HepG2 (cell line): ENCODE results near the gene SCP2. TPM values are rescaled to one million over a fixed set of nuclear protein-coding genes. Genes with fewer than 3 reads are reported as not detected.

Source experiments
- ARID4A ChIP-seq: sonication (generic); formaldehyde crosslinking; IDR thresholded peaks from 2 replicates; pipeline ENCODE4 v1.5.0; 2020; ENCODE audit warnings: mild to moderate bottlenecking, missing genetic modification reagents, borderline replicate concordance
- HDAC6 ChIP-seq: fragments of 200-600 bp; sonication (generic); IDR thresholded peaks from 2 replicates; pipeline ENCODE4 v1.7.0; 2017; ENCODE audit warnings: mild to moderate bottlenecking, antibody characterized with exemption, low read length, low read depth
- HNRNPLL ChIP-seq: fragments of 200-400 bp; formaldehyde crosslinking; IDR thresholded peaks from 2 replicates; pipeline ENCODE4 v1.6.1; 2017; ENCODE audit warnings: mild to moderate bottlenecking, low read depth, low read length; ENCODE audit not compliant: poor library complexity, severe bottlenecking
- MAFG ChIP-seq: sonication (generic); formaldehyde crosslinking; IDR thresholded peaks from 2 replicates; pipeline ENCODE4 v1.5.1; 2020; ENCODE audit warnings: mild to moderate bottlenecking, missing genetic modification reagents
- MIXL1 ChIP-seq: IDR thresholded peaks from 2 replicates; pipeline ENCODE4 v1.6.1; 2016
- NFE2L1 ChIP-seq: sonication (generic); formaldehyde crosslinking; IDR thresholded peaks from 2 replicates; pipeline ENCODE4 v1.4.0; 2020; ENCODE audit warnings: missing genetic modification reagents, mild to moderate bottlenecking, borderline replicate concordance
- RAD21 ChIP-seq: fragments of 450-650 bp; formaldehyde crosslinking; IDR thresholded peaks from 2 replicates; pipeline ENCODE4 v1.5.0; 2020; ENCODE audit warnings: mild to moderate bottlenecking
- SAP130 ChIP-seq: IDR thresholded peaks from 2 replicates; pipeline ENCODE4 v1.6.1; 2016; ENCODE audit warnings: low read depth
- ZBTB7A ChIP-seq: sonication (generic); formaldehyde crosslinking; IDR thresholded peaks from 2 replicates; pipeline ENCODE4 v1.8.0; 2022; ENCODE audit warnings: mild to moderate bottlenecking, missing genetic modification reagents
- ZFP82 ChIP-seq: sonication (generic); formaldehyde crosslinking; IDR thresholded peaks from 2 replicates; pipeline ENCODE4 v1.5.1; 2020; ENCODE audit warnings: mild to moderate bottlenecking, missing genetic modification reagents, borderline replicate concordance
- ZNF251 ChIP-seq: sonication (generic); formaldehyde crosslinking; IDR thresholded peaks from 2 replicates; pipeline ENCODE4 v1.9.0; 2021; ENCODE audit warnings: mild to moderate bottlenecking, missing genetic modification reagents
- ZNF460 ChIP-seq: sonication (generic); formaldehyde crosslinking; IDR thresholded peaks from 2 replicates; pipeline ENCODE4 v1.5.1; 2020; ENCODE audit warnings: missing genetic modification reagents, mild to moderate bottlenecking, borderline replicate concordance
- ZNF501 ChIP-seq: sonication (generic); formaldehyde crosslinking; IDR thresholded peaks from 2 replicates; pipeline ENCODE4 v1.5.1; 2020; ENCODE audit warnings: mild to moderate bottlenecking, moderate library complexity, missing genetic modification reagents
- ZNF557 ChIP-seq: sonication (generic); formaldehyde crosslinking; IDR thresholded peaks from 2 replicates; pipeline ENCODE4 v1.4.0; 2020; ENCODE audit warnings: missing genetic modification reagents
- ZNF850 ChIP-seq: sonication (generic); formaldehyde crosslinking; conservative IDR thresholded peaks from 2 replicates; pipeline ENCODE4 v1.9.0; 2021; ENCODE audit warnings: mild to moderate bottlenecking, missing genetic modification reagents
- ZSCAN20 ChIP-seq: sonication (generic); formaldehyde crosslinking; IDR thresholded peaks from 2 replicates; pipeline ENCODE4 v1.4.0; 2020; ENCODE audit warnings: missing genetic modification reagents, mild to moderate bottlenecking, borderline replicate concordance
- polyA plus RNA-seq, 8 experiments: library from polyadenylated mRNA; depleted of rRNA in 3 of 8; stranded (reverse) in 7 of 8; unstranded in 1 of 8; fragments of >200 nt; fragmentation: Illumina TruSeq in 4 of 8; extraction: Trizol in 4 of 8; gene quantifications; 2 replicates each; pipeline versions ENCODE4 v1.2.1 to v1.2.3, GENCODE V29; 2011 to 2016; ENCODE audit warnings: low read depth in 4 of 8, missing spikeins in 1 of 8, mixed read lengths in 1 of 8; ENCODE audit not compliant: insufficient read depth in 1 of 8
- total RNA-seq, 5 experiments: library from RNA; depleted of rRNA; stranded (reverse); fragments of >200 nt; fragmentation: Illumina TruSeq; extraction: Trizol; gene quantifications; 2 replicates each; pipeline ENCODE4 v1.2.3, GENCODE V29; 2016; ENCODE audit warnings: low read depth in 1 of 5
- TF ChIP-seq, protein P1 (sequence below): sonication (generic); formaldehyde crosslinking; IDR thresholded peaks from 2 replicates; pipeline ENCODE4 v1.5.0; 2020; ENCODE audit warnings: mild to moderate bottlenecking, missing genetic modification reagents, borderline replicate concordance

SCP2 gene
- total and polyA plus RNA-seq, 2 of the 13 experiments (the other 11 are each of a cell fraction or from before 2014, with no cell fraction given) = 59.0 to 133 TPM

DNA sequence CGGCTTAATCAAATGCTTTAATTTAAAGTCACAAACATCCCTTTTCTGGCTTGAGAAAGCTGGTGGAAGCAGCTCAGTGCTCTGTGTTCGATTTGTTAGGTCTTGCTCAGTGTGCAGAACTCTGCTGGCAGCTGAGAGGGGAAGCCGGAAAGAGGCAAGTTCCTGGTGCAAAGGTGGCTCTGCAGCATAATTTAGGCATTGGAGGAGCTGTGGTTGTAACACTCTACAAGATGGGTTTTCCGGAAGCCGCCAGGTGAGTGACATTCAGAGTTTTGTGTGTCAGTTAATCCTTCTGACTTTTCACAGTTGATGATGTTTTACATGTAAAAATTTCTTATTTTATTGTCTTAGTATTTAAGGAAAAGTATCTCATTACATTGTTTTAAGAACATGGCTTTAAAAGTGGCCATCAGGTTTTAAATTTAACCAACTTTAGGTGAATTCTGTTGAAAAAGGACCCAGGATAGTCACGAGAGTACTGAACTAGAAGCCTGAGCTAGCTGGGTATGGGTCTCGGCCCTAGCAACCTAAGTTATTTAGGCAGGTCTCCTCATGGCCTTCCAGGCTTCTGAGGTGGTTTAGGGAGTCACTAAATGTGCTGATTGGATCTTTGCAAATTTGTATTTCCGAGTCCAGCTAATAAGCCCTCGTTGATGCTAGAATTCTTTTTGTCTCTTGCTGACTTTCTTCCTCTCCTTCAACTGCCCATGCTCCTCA lies 87.9 kb downstream of the SCP2 start (continued):
- TF ChIP-seq ZFP82 (no peak), RAD21 (CRISPR knock-in tag) (no peak; the same call in 1 of the 2 replicates), ZNF251 (CRISPR knock-in tag) (no peak), HNRNPLL (no peak), ZNF557 (CRISPR knock-in tag) (no peak), MAFG (no peak), ZNF850 (CRISPR knock-in tag) (no peak), SAP130 (CRISPR knock-in tag) (peak; percentile 98), ZBTB7A (no peak), ARID4A (CRISPR knock-in tag) (peak; percentile 82; the same call in 1 of the 2 replicates), ZSCAN20 (CRISPR knock-in tag) (no peak), MIXL1 (CRISPR knock-in tag) (peak; percentile 71), ZNF501 (CRISPR knock-in tag) (peak; percentile 70; the same call in 1 of the 2 replicates), ZNF460 (CRISPR knock-in tag) (no peak), HDAC6 (no peak), NFE2L1 (CRISPR knock-in tag) (no peak)
- TF ChIP-seq, protein P1, sequence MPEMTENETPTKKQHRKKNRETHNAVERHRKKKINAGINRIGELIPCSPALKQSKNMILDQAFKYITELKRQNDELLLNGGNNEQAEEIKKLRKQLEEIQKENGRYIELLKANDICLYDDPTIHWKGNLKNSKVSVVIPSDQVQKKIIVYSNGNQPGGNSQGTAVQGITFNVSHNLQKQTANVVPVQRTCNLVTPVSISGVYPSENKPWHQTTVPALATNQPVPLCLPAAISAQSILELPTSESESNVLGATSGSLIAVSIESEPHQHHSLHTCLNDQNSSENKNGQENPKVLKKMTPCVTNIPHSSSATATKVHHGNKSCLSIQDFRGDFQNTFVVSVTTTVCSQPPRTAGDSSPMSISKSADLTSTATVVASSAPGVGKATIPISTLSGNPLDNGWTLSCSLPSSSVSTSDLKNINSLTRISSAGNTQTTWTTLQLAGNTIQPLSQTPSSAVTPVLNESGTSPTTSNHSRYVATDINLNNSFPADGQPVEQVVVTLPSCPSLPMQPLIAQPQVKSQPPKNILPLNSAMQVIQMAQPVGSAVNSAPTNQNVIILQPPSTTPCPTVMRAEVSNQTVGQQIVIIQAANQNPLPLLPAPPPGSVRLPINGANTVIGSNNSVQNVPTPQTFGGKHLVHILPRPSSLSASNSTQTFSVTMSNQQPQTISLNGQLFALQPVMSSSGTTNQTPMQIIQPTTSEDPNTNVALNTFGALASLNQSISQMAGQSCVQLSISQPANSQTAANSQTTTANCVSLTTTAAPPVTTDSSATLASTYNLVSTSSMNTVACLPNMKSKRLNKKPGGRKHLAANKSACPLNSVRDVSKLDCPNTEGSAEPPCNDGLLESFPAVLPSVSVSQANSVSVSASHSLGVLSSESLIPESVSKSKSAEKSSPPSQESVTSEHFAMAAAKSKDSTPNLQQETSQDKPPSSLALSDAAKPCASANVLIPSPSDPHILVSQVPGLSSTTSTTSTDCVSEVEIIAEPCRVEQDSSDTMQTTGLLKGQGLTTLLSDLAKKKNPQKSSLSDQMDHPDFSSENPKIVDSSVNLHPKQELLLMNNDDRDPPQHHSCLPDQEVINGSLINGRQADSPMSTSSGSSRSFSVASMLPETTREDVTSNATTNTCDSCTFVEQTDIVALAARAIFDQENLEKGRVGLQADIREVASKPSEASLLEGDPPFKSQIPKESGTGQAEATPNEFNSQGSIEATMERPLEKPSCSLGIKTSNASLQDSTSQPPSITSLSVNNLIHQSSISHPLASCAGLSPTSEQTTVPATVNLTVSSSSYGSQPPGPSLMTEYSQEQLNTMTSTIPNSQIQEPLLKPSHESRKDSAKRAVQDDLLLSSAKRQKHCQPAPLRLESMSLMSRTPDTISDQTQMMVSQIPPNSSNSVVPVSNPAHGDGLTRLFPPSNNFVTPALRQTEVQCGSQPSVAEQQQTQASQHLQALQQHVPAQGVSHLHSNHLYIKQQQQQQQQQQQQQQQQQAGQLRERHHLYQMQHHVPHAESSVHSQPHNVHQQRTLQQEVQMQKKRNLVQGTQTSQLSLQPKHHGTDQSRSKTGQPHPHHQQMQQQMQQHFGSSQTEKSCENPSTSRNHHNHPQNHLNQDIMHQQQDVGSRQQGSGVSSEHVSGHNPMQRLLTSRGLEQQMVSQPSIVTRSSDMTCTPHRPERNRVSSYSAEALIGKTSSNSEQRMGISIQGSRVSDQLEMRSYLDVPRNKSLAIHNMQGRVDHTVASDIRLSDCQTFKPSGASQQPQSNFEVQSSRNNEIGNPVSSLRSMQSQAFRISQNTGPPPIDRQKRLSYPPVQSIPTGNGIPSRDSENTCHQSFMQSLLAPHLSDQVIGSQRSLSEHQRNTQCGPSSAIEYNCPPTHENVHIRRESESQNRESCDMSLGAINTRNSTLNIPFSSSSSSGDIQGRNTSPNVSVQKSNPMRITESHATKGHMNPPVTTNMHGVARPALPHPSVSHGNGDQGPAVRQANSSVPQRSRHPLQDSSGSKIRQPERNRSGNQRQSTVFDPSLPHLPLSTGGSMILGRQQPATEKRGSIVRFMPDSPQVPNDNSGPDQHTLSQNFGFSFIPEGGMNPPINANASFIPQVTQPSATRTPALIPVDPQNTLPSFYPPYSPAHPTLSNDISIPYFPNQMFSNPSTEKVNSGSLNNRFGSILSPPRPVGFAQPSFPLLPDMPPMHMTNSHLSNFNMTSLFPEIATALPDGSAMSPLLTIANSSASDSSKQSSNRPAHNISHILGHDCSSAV (CRISPR knock-in tag) = no peak
